ENCODE data around the gene CTPS2. TPM values are rescaled to one million over a fixed set of nuclear protein-coding genes. Genes with fewer than 3 reads are reported as not detected.
"Not testable (repeated sequence)": the region's sequence is repeated elsewhere in the genome, so short reads cannot be mapped to it uniquely, and the experiment has no call there.

The CTPS2 gene
- total RNA-seq, 4 donors from 2014 or later = 15.9 to 25.0 (median 19.3) TPM

GRCh38 chrX:16612257-16612897 is 100.1 kb downstream of the CTPS2 start:
- no peaks in the 10 kb centered on the region for H3K4me1 ChIP-seq
- no peaks in the 10 kb centered on the region for H3K27me3 ChIP-seq
- no peak for TF ChIP-seq CTCF (IDR thresholded peaks at IDR 0.05)
- no peak for TF ChIP-seq POLR2A (IDR thresholded peaks at IDR 0.05)
- intact Hi-C loops (cut with DNase I) = no loop called here
- 81 to 89% methylated on average over 6 of the region's 6 CpGs for WGBS, 2 donors
- no peak overlapping the region for H3K27ac ChIP-seq
- no peak overlapping the region for H3K4me3 ChIP-seq (replicated peaks in 1 of 3)
- no peaks in the 10 kb centered on the region for H3K9me3 ChIP-seq
- DNase-seq = no peak
- no peaks in the 10 kb centered on the region for H3K36me3 ChIP-seq

- H3K36me3 ChIP-seq; H3K4me3 ChIP-seq (replicated peaks in 1 of 3); H3K4me1 ChIP-seq; DNase-seq; intact Hi-C loops (cut with DNase I); H3K27ac ChIP-seq; H3K9me3 ChIP-seq; H3K27me3 ChIP-seq: not testable (repeated sequence)
- 98% methylated on average over 3 of the region's 3 CpGs for WGBS, 2 donors
Observed at GRCh38 chrX:16610654-16611053, 101.8 kb downstream of the CTPS2 start.

- Histone ChIP-seq H3K4me3 (replicated peaks in 1 of 3) (no peak overlapping the region), H3K36me3 (no peaks in the 10 kb centered on the region), H3K4me1 (no peaks in the 10 kb centered on the region), H3K9me3 (no peaks in the 10 kb centered on the region), H3K27me3 (no peaks in the 10 kb centered on the region), H3K27ac (no peak overlapping the region)
- WGBS, 2 donors = 75 to 92% methylated on average over 1 of the region's 1 CpG
- intact Hi-C loops (cut with DNase I) = no loop called here
- no peak for DNase-seq
- TF ChIP-seq POLR2A (IDR thresholded peaks at IDR 0.05) (no peak), CTCF (IDR thresholded peaks at IDR 0.05) (no peak)
Observed at GRCh38 chrX:16610121-16610621, 102.3 kb downstream of the CTPS2 start.

GRCh38 chrX:16606142-16606720 is 106.2 kb downstream of the CTPS2 start:
- TF ChIP-seq POLR2A (IDR thresholded peaks at IDR 0.05) (no peak), CTCF (IDR thresholded peaks at IDR 0.05) (no peak)
- no peaks in the 10 kb centered on the region for H3K27me3 ChIP-seq
- no peak for DNase-seq
- no peaks in the 10 kb centered on the region for H3K9me3 ChIP-seq
- WGBS, 2 donors = 93 to 99% methylated on average over 4 of the region's 4 CpGs
- intact Hi-C loops (cut with DNase I) = no loop called here
- H3K36me3 ChIP-seq = no peaks in the 10 kb centered on the region
- no peak overlapping the region for H3K27ac ChIP-seq
- H3K4me3 ChIP-seq (replicated peaks in 1 of 3) = no peak overlapping the region
- H3K4me1 ChIP-seq = no peaks in the 10 kb centered on the region

GRCh38 chrX:16604337-16604736 is 108.1 kb downstream of the CTPS2 start:
- Histone ChIP-seq H3K4me1 (no peaks in the 10 kb centered on the region), H3K36me3 (no peaks in the 10 kb centered on the region), H3K9me3 (no peaks in the 10 kb centered on the region), H3K27me3 (no peaks in the 10 kb centered on the region), H3K4me3 (replicated peaks in 1 of 3) (no peak overlapping the region), H3K27ac (no peak overlapping the region)
- DNase-seq = no peak
- TF ChIP-seq CTCF (IDR thresholded peaks at IDR 0.05) = no peak
- TF ChIP-seq POLR2A (IDR thresholded peaks at IDR 0.05) = no peak
- 71 to 88% methylated on average over 2 of the region's 2 CpGs for whole genome bisulfite sequencing, 2 donors
- intact Hi-C loops (cut with DNase I) = no loop called here

All from thyroid gland (tissue), 4 donors.